HepG2 (cell line): ENCODE data around the gene PHKB. TPM values are rescaled to one million over a fixed set of nuclear protein-coding genes. Genes with fewer than 3 reads are reported as not detected.

Experiments
- ATAC-seq: fragments of 200-7000 bp; cut with Tn5 transposase; 3 replicates; pipeline ENCODE4 v1.9.1; 2020; ENCODE audit warnings: mild to moderate bottlenecking, moderate library complexity
- BruUV-seq: library from RNA; stranded (reverse); fragments of 400-500 nt; replicated peaks from 2 replicates; lab custom pipeline; 2021; lab: Mats Ljungman, UMichigan
- CTCF ChIA-PET: fragments of 300-600 bp; formaldehyde crosslinking; extraction: SDS; loops from one replicate; lab custom pipeline; 2021; ENCODE audit warnings: low total read pairs, inconsistent platforms, low intra/inter-chr PET ratio; lab: Yijun Ruan, JAX
- POLR2A ChIA-PET: fragments of 350-600 bp; sonication (Branson Sonifier 250); formaldehyde crosslinking; loops from one replicate; lab custom pipeline; 2020; ENCODE audit warnings: antibody characterized with exemption, inconsistent platforms; lab: Yijun Ruan, JAX
- DNase-seq: peaks from one replicate; pipeline ENCODE4 v3.0.0-alpha.2; 2015; ENCODE audit warnings: low spot score
- FAIRE-seq: peaks from 3 replicates; lab custom pipeline; 2011; peaks lifted over from hg19 to GRCh38; lab: Jason Lieb, UNC
- H2AFZ ChIP-seq: one replicate; pipeline ENCODE4 v1.6.1; 2011; ENCODE audit warnings: low read length, inconsistent platforms
- H3K27ac ChIP-seq: fragments of 300-600 bp; 3 replicates; pipeline ENCODE4 v1.8.0; 2011; ENCODE audit warnings: mixed run types, mild to moderate bottlenecking, mixed read lengths, low read length, inconsistent platforms; ENCODE audit not compliant: insufficient read depth; ENCODE audit errors: extremely low read length
- H3K27me3 ChIP-seq, 2 experiments: fragments of 200-600 bp in 1 of 2; 2 replicates in 1 of 2; 3 replicates in 1 of 2; pipeline versions ENCODE4 v1.6.0 to v1.8.0; 2011; ENCODE audit warnings: low read length in 2 of 2, mild to moderate bottlenecking in 2 of 2, moderate library complexity in 2 of 2, inconsistent platforms in 1 of 2; ENCODE audit not compliant: insufficient read depth in 2 of 2, control insufficient read depth in 1 of 2
- H3K36me3 ChIP-seq, 2 experiments: fragments of 200-600 bp in 1 of 2; replicated peaks in 1 of 2; 2 replicates in 1 of 2; 3 replicates in 1 of 2; pipeline versions ENCODE4 v1.5.1 to v1.8.0; 2011; ENCODE audit warnings: low read length in 2 of 2, inconsistent platforms in 1 of 2; ENCODE audit not compliant: insufficient read depth in 2 of 2, control insufficient read depth in 1 of 2
- H3K4me1 ChIP-seq: 2 replicates; pipeline ENCODE4 v1.5.1; 2012; ENCODE audit warnings: low read length, inconsistent platforms; ENCODE audit not compliant: insufficient read depth
- H3K4me2 ChIP-seq: 2 replicates; pipeline ENCODE4 v1.6.0; 2011; ENCODE audit warnings: low read depth, low read length, inconsistent platforms
- H3K4me3 ChIP-seq, 3 experiments: fragments of 200-600 bp in 1 of 3; sonication (generic), shearing (Covaris generic) in 1 of 3; replicated peaks in 1 of 3; 2 replicates each; pipeline ENCODE4 v1.5.1; 2011 to 2016; ENCODE audit warnings: low read length in 3 of 3, inconsistent platforms in 2 of 3, low read depth in 2 of 3, mild to moderate bottlenecking in 2 of 3, control low read depth in 1 of 3, mixed read lengths in 1 of 3; ENCODE audit not compliant: insufficient read depth in 1 of 3
- H3K79me2 ChIP-seq: one replicate; pipeline ENCODE4 v1.6.1; 2011; ENCODE audit warnings: low read length, inconsistent platforms; ENCODE audit not compliant: insufficient read depth
- H3K9ac ChIP-seq: 2 replicates; pipeline ENCODE4 v1.6.0; 2011; ENCODE audit warnings: mild to moderate bottlenecking, low read depth, low read length, inconsistent platforms; ENCODE audit not compliant: insufficient read depth
- H3K9me3 ChIP-seq: 2 replicates; pipeline ENCODE4 v1.5.1; 2012; ENCODE audit warnings: mild to moderate bottlenecking, low read length
- H4K20me1 ChIP-seq: 2 replicates; pipeline ENCODE4 v1.6.0; 2011; ENCODE audit warnings: inconsistent platforms, mild to moderate bottlenecking, low read length, moderate library complexity; ENCODE audit not compliant: insufficient read depth
- KDM6A ChIP-seq: IDR thresholded peaks from 2 replicates; pipeline ENCODE4 v1.6.1; 2016; ENCODE audit warnings: low read depth
- LCORL ChIP-seq, 2 experiments: fragments of 450-650 bp in 1 of 2; sonication (generic) in 1 of 2; formaldehyde crosslinking in 1 of 2; IDR thresholded peaks; 2 replicates each; pipeline versions ENCODE4 v1.5.0 to v1.6.1; 2017 to 2020; ENCODE audit warnings: antibody characterized with exemption in 1 of 2, missing genetic modification reagents in 1 of 2
- NFYB ChIP-seq: sonication (generic); formaldehyde crosslinking; IDR thresholded peaks from 2 replicates; pipeline ENCODE4 v1.4.0; 2020; ENCODE audit warnings: missing genetic modification reagents
- NR3C1 ChIP-seq: sonication (generic); formaldehyde crosslinking; IDR thresholded peaks from 2 replicates; pipeline ENCODE4 v1.4.0; 2020; ENCODE audit warnings: missing genetic modification reagents
- PITX1 ChIP-seq: sonication (generic); formaldehyde crosslinking; IDR thresholded peaks from 2 replicates; pipeline ENCODE4 v1.5.1; 2020; ENCODE audit warnings: mild to moderate bottlenecking, missing genetic modification reagents
- PLRG1 ChIP-seq: fragments of 450-650 bp; conservative IDR thresholded peaks from 2 replicates; pipeline ENCODE4 v1.6.1; 2016
- RARG ChIP-seq: sonication (generic); formaldehyde crosslinking; IDR thresholded peaks from 2 replicates; pipeline ENCODE4 v1.4.0; 2020; ENCODE audit warnings: low read depth, mild to moderate bottlenecking, missing genetic modification reagents
- STAG1 ChIP-seq: sonication (generic); formaldehyde crosslinking; IDR thresholded peaks from 2 replicates; pipeline ENCODE4 v1.4.0; 2020; ENCODE audit warnings: missing genetic modification reagents
- ZBTB20 ChIP-seq: sonication (generic); formaldehyde crosslinking; IDR thresholded peaks from 2 replicates; pipeline ENCODE4 v1.8.1; 2023; ENCODE audit warnings: missing genetic modification reagents, low read depth, mild to moderate bottlenecking, borderline replicate concordance
- ZNF230 ChIP-seq: sonication (generic); formaldehyde crosslinking; IDR thresholded peaks from 2 replicates; pipeline ENCODE4 v1.4.0; 2020; ENCODE audit warnings: mild to moderate bottlenecking, missing genetic modification reagents
- ZNF251 ChIP-seq: sonication (generic); formaldehyde crosslinking; IDR thresholded peaks from 2 replicates; pipeline ENCODE4 v1.9.0; 2021; ENCODE audit warnings: mild to moderate bottlenecking, missing genetic modification reagents
- WGBS: methylation state at CpG from one replicate; pipeline ENCODE4 v1.1.6; 2017; ENCODE audit warnings: low lambda C conversion rate; 5-methylcytosine and 5-hydroxymethylcytosine counted together
- in situ Hi-C: cut with HindIII; loops from 2 replicates; pipeline ENCODE4 v1.10.0; 2017; ENCODE audit warnings: low pct_unique_long_range_greater_than_20kb; ENCODE audit not compliant: extremely low pct_ligation_motif_present
- intact Hi-C: fragments of 100-400 bp; cut with micrococcal nuclease; formaldehyde crosslinking; loops from one replicate; pipeline ENCODE4 v1.10.0; 2022; ENCODE audit not compliant: unreplicated experiment
- polyA plus RNA-seq, 8 experiments: library from polyadenylated mRNA; depleted of rRNA in 3 of 8; stranded (reverse) in 7 of 8; unstranded in 1 of 8; fragments of >200 nt; fragmentation: Illumina TruSeq in 4 of 8; extraction: Trizol in 4 of 8; gene quantifications; 2 replicates each; pipeline versions ENCODE4 v1.2.1 to v1.2.3, GENCODE V29; 2011 to 2016; ENCODE audit warnings: low read depth in 4 of 8, missing spikeins in 1 of 8, mixed read lengths in 1 of 8; ENCODE audit not compliant: insufficient read depth in 1 of 8
- total RNA-seq, 5 experiments: library from RNA; depleted of rRNA; stranded (reverse); fragments of >200 nt; fragmentation: Illumina TruSeq; extraction: Trizol; gene quantifications; 2 replicates each; pipeline ENCODE4 v1.2.3, GENCODE V29; 2016; ENCODE audit warnings: low read depth in 1 of 5
- TF ChIP-seq, protein P1 (sequence below): sonication (generic); formaldehyde crosslinking; IDR thresholded peaks from 2 replicates; pipeline ENCODE4 v1.5.0; 2020; ENCODE audit warnings: mild to moderate bottlenecking, missing genetic modification reagents, moderate library complexity

The PHKB gene
- total and polyA plus RNA-seq, 2 of the 13 experiments (the other 11 are each of a cell fraction or from before 2014, with no cell fraction given) = 66.0 to 80.8 TPM

DNA sequence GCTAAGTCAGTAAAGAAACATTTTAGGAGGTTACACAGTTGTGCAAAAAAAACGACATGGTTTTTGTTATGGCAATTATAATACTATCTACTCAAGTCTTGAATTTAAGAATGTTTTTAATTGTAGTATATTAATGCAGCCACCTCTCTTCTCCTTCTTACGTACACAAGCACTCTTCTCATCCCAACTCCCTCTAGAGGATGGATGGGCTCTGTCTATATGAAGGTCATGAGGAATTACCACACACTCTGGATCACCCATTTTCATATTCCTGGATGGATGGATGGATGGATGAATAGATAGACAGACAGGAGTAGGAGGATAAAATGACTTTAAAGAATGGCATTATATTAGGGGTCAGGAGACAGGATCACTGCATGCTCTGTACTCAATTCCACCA is 120.0 kb downstream of the PHKB start (continued):
- no peak for TF ChIP-seq NFYB (CRISPR knock-in tag)
- TF ChIP-seq ZNF251 = no peak
- no peak for TF ChIP-seq PITX1 (CRISPR knock-in tag)
- TF ChIP-seq, protein P1, sequence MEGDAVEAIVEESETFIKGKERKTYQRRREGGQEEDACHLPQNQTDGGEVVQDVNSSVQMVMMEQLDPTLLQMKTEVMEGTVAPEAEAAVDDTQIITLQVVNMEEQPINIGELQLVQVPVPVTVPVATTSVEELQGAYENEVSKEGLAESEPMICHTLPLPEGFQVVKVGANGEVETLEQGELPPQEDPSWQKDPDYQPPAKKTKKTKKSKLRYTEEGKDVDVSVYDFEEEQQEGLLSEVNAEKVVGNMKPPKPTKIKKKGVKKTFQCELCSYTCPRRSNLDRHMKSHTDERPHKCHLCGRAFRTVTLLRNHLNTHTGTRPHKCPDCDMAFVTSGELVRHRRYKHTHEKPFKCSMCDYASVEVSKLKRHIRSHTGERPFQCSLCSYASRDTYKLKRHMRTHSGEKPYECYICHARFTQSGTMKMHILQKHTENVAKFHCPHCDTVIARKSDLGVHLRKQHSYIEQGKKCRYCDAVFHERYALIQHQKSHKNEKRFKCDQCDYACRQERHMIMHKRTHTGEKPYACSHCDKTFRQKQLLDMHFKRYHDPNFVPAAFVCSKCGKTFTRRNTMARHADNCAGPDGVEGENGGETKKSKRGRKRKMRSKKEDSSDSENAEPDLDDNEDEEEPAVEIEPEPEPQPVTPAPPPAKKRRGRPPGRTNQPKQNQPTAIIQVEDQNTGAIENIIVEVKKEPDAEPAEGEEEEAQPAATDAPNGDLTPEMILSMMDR (CRISPR knock-in tag) = peak; percentile 23; the same call in 1 of the 2 replicates
- peak; percentile 53 for TF ChIP-seq STAG1 (CRISPR knock-in tag)
- no peak for TF ChIP-seq LCORL (IDR thresholded peaks at IDR 0.05)
- no peak for TF ChIP-seq LCORL (CRISPR knock-in tag; IDR thresholded peaks at IDR 0.05)
- TF ChIP-seq KDM6A (CRISPR knock-in tag) = no peak
- no peak for TF ChIP-seq NR3C1 (CRISPR knock-in tag)
- no peak for TF ChIP-seq RARG (CRISPR knock-in tag)
- TF ChIP-seq PLRG1 = no peak
- TF ChIP-seq, all 625 proteins: peak for 6

DNA sequence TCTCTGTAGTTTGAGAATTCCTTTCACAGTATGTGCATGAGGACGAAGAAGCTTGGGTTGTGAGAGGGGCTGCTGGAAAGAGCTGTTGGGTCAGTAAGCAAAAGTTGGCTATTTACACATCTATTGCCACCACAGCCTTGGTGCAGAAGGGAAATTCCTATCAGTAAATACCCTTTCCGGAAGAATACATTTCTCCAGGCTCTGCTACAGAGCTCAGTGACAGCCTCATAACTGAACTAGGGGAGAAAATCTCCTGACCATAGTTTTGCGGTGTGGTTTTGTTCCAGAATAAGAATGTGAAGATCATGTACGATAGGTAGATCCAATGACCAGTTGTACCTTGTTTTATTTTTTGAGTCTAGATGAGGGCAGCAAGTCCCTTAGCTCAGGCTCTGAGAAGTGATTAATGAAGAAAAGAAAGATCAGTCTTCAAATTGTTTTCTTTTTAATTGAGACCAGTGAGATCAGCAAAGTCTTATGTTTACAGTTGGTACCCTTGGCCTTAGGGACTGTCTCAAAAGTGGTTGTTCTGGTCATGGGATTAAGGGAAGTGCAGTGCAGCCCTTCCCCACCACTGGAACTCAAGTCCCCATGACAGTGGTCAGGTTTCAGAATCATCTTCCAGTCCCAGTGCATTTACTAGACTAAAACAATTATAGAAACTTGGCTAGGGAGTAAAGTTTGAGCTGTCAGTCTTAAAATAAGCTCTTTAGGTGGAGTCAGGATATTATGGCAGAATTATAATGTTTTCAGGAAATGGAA is 123.5 kb downstream of the PHKB start:
- no TSS peak for BruUV-seq
- no peak for DNase-seq
- no peaks in the 10 kb centered on the region for H3K27me3 ChIP-seq
- H3K79me2 ChIP-seq = no peaks in the 10 kb centered on the region
- peaks cover 4 to 12% of the 10 kb centered on the region in 2 experiments; a peak in 4 of 5 replicates for H3K36me3 ChIP-seq
- H3K4me2 ChIP-seq = no peak overlapping the region
- ATAC-seq = no peak
- 98% methylated on average over 4 of the region's 4 CpGs for WGBS
- no peak for TF ChIP-seq ZNF230 (CRISPR knock-in tag)
- TF ChIP-seq ZBTB20 (CRISPR knock-in tag) = no peak
- CTCF ChIA-PET = no interaction called here
- no peaks in the 10 kb centered on the region for H4K20me1 ChIP-seq
- in situ Hi-C loops = no loop called here
- H3K27ac ChIP-seq = no peak overlapping the region
- POLR2A ChIA-PET = no interaction called here
- H3K4me1 ChIP-seq = no peaks in the 10 kb centered on the region
- intact Hi-C loops = no loop called here
- H3K9me3 ChIP-seq = no peaks in the 10 kb centered on the region
- no peak for FAIRE-seq
- H3K4me3 ChIP-seq = no peak overlapping the region
- no peak overlapping the region for H3K9ac ChIP-seq
- H2AFZ ChIP-seq = no peak overlapping the region
